Measurements from ENCODE around the gene MDFIC. TPM values are rescaled to one million over a fixed set of nuclear protein-coding genes. Genes with fewer than 3 reads are reported as not detected.
A peak's percentile ranks its signal among the peaks of the same experiment; 100 is the strongest.

Gene MDFIC
- total RNA-seq, 6 donors from 2014 or later = 13.8 to 63.9 (median 31.8) TPM

DNA sequence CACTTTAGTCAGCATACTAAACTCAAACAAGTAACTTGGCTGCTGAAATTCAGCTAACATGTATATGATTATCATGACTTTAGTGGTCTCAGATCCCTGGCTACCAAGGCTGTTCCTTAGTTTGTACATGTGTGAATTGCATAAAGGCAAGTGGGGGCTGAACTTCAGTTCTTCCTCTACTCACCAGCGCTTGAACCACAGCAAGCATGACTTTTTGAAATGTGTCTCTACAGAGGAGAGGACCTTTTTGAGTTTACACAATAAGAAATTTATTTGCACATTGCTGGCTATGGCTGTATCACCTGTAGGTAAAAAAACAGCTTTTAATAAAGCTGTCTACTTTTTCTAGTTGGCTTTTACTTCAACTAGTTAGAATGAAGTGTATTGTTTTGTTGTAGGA, 48.8 kb downstream of the MDFIC start:
- TF ChIP-seq, protein P1, sequence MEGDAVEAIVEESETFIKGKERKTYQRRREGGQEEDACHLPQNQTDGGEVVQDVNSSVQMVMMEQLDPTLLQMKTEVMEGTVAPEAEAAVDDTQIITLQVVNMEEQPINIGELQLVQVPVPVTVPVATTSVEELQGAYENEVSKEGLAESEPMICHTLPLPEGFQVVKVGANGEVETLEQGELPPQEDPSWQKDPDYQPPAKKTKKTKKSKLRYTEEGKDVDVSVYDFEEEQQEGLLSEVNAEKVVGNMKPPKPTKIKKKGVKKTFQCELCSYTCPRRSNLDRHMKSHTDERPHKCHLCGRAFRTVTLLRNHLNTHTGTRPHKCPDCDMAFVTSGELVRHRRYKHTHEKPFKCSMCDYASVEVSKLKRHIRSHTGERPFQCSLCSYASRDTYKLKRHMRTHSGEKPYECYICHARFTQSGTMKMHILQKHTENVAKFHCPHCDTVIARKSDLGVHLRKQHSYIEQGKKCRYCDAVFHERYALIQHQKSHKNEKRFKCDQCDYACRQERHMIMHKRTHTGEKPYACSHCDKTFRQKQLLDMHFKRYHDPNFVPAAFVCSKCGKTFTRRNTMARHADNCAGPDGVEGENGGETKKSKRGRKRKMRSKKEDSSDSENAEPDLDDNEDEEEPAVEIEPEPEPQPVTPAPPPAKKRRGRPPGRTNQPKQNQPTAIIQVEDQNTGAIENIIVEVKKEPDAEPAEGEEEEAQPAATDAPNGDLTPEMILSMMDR (IDR thresholded peaks at IDR 0.05) = no peak
- Histone ChIP-seq H3K9me3 (no peaks in the 10 kb centered on the region), H3K27ac (no peak overlapping the region), H3K4me3 (no peak overlapping the region), H3K36me3 (no peaks in the 10 kb centered on the region), H3K27me3 (no peaks in the 10 kb centered on the region), H3K4me1 (peaks cover 14 to 25% (median 18%) of the 10 kb centered on the region in 4 donors)
- ATAC-seq (ENCODE audit: low FRiP score in 2 of 2) = no peak
- WGBS, 2 donors = 62 to 86% methylated on average over 1 of the region's 1 CpG
- no peak for DNase-seq

DNA sequence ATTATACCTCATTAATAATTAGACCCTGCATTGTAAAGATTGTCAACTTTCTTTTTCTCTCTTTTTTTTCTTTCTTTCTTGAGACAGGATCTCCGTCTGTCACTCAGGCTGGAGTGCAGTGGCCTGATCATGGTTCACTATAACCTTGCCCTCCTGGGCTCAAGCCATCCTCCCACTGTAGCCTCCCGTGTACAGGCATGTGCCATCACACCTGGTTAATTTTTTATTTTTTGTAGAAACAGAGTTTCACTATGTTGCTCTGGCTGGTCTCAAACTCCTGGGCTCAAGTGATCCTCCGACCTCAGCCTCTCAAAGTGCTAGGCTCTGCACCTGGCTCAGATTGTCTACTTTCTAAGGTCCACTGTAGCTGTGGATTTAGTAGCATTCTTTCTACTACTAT, 50.7 kb downstream of the MDFIC start:
- WGBS, 2 donors = 88 to 95% methylated on average over 3 of the region's 3 CpGs
- H3K27ac ChIP-seq = no peak overlapping the region
- no peak for DNase-seq

DNA sequence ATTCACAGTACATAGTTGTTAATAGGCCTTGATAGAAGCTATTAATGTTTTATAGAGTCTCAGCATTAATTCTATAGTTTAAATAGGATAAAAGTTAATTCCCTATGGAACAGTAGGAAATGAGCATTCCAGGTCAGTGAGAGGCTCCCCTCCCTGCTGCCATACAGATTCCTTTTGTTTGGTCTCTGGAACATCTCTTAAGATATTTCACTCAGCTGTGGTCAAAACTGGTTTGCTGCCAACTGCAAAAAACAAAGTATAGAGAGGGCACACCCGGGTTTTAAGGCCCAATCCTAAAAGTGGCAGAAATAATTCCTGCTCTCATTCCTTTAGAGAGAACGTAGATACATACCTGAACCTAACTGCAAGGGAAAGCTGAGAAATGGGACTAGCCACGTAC, 51.3 kb downstream of the MDFIC start:
- 52 to 57% methylated on average over 3 of the region's 3 CpGs for WGBS, 2 donors
- H3K36me3 ChIP-seq = no peaks in the 10 kb centered on the region
- no peak overlapping the region for H3K4me3 ChIP-seq
- peak overlapping the region in 1 of 4 donors; percentile 17 for H3K27ac ChIP-seq
- no peak for DNase-seq
- TF ChIP-seq, protein P1 (IDR thresholded peaks at IDR 0.05) = no peak
- TF ChIP-seq POLR2A (IDR thresholded peaks at IDR 0.05) (no peak), EP300 (IDR thresholded peaks at IDR 0.05) (no peak), POLR2AphosphoS5 (IDR thresholded peaks at IDR 0.05) (no peak)
- peaks cover 14 to 25% (median 18%) of the 10 kb centered on the region in 4 donors for H3K4me1 ChIP-seq
- no peak for ATAC-seq (ENCODE audit: low FRiP score in 2 of 2)
- no peaks in the 10 kb centered on the region for H3K9me3 ChIP-seq
- H3K27me3 ChIP-seq = no peaks in the 10 kb centered on the region

More for the DNA sequence above, 50.7 kb downstream of the MDFIC start:
- Histone ChIP-seq H3K4me3 (no peak overlapping the region), H3K4me1 (peaks cover 14 to 25% (median 18%) of the 10 kb centered on the region in 4 donors), H3K9me3 (no peaks in the 10 kb centered on the region), H3K36me3 (no peaks in the 10 kb centered on the region), H3K27me3 (no peaks in the 10 kb centered on the region)
- TF ChIP-seq POLR2A (IDR thresholded peaks at IDR 0.05) (no peak), EP300 (IDR thresholded peaks at IDR 0.05) (no peak), POLR2AphosphoS5 (IDR thresholded peaks at IDR 0.05) (no peak)
- TF ChIP-seq, protein P1 (IDR thresholded peaks at IDR 0.05) = no peak
- no peak for ATAC-seq (ENCODE audit: low FRiP score in 2 of 2)

DNA sequence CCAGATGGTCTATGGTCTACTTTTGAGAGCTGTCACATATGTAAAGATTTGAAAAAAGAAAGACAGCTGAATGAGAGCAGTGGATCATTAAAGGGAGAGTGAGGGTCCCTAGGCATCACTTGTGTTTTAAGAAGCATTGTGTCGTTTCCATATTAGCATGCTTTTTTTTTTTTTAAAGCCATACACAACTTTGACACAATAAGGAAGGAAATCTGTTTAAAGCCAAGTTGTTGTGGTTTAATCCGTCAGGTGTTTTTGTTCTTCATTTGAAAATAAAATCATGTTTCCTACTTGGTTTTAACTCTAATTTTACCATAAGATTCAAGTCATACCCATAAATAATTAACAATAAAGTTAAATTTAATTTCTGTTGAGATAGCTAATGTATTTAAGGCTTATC, 53.5 kb downstream of the MDFIC start:
- Histone ChIP-seq H3K4me1 (peaks cover 14 to 36% (median 30%) of the 10 kb centered on the region in 4 donors), H3K9me3 (no peaks in the 10 kb centered on the region), H3K27me3 (no peaks in the 10 kb centered on the region), H3K4me3 (no peak overlapping the region), H3K27ac (no peak overlapping the region), H3K36me3 (no peaks in the 10 kb centered on the region)
- no peak for ATAC-seq (ENCODE audit: low FRiP score in 2 of 2)
- WGBS, 2 donors = 33 to 36% methylated on average over 2 of the region's 2 CpGs
- no peak for TF ChIP-seq POLR2AphosphoS5 (IDR thresholded peaks at IDR 0.05)
- TF ChIP-seq POLR2A (IDR thresholded peaks at IDR 0.05) = no peak
- TF ChIP-seq EP300 (IDR thresholded peaks at IDR 0.05) = no peak
- TF ChIP-seq, protein P1 (IDR thresholded peaks at IDR 0.05) = no peak
- no peak for DNase-seq

DNA sequence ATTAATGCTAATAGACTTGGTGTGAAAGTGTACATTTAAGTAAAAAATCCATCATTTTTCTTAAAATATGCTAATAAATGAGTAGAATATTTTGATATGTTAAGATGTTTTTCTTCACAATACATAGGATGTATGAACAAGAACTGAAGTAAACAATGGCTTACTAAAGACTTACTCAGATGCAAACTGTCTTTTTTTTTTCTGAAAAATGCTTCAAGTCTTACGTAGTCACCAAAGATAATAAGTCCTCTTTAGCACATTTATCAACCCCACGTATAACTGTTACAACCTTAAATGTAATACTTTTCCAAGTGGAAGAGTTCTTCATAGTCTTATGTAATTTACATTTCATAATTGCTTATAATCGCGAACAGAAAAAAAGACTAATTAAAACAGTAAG, 54.8 kb downstream of the MDFIC start:
- Histone ChIP-seq H3K36me3 (no peaks in the 10 kb centered on the region), H3K27ac (no peak overlapping the region), H3K9me3 (no peaks in the 10 kb centered on the region), H3K4me1 (peaks cover 12 to 35% (median 29%) of the 10 kb centered on the region in 4 donors), H3K4me3 (no peak overlapping the region), H3K27me3 (no peaks in the 10 kb centered on the region)
- TF ChIP-seq POLR2AphosphoS5 (IDR thresholded peaks at IDR 0.05) = no peak
- TF ChIP-seq, protein P1 (IDR thresholded peaks at IDR 0.05) = no peak
- no peak for TF ChIP-seq POLR2A (IDR thresholded peaks at IDR 0.05)
- TF ChIP-seq EP300 (IDR thresholded peaks at IDR 0.05) = no peak
- 75 to 78% methylated on average over 4 of the region's 4 CpGs for WGBS, 2 donors
- no peak for ATAC-seq (ENCODE audit: low FRiP score in 2 of 2)
- no peak for DNase-seq

Measured in upper lobe of left lung (tissue), 6 donors.